GM18520 (cell line): Measurements from ENCODE around the gene PPM1J.
"Not testable (repeated sequence)": the region's sequence is repeated elsewhere in the genome, so short reads cannot be mapped to it uniquely, and the experiment has no call there.

Source experiments
- ATAC-seq: cut with Tn5 transposase; IDR thresholded peaks from one replicate; pipeline ENCODE4 v1.9.1; 2021; ENCODE audit not compliant: unreplicated experiment

The PPM1J gene, protein sequence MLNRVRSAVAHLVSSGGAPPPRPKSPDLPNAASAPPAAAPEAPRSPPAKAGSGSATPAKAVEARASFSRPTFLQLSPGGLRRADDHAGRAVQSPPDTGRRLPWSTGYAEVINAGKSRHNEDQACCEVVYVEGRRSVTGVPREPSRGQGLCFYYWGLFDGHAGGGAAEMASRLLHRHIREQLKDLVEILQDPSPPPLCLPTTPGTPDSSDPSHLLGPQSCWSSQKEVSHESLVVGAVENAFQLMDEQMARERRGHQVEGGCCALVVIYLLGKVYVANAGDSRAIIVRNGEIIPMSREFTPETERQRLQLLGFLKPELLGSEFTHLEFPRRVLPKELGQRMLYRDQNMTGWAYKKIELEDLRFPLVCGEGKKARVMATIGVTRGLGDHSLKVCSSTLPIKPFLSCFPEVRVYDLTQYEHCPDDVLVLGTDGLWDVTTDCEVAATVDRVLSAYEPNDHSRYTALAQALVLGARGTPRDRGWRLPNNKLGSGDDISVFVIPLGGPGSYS

DNA sequence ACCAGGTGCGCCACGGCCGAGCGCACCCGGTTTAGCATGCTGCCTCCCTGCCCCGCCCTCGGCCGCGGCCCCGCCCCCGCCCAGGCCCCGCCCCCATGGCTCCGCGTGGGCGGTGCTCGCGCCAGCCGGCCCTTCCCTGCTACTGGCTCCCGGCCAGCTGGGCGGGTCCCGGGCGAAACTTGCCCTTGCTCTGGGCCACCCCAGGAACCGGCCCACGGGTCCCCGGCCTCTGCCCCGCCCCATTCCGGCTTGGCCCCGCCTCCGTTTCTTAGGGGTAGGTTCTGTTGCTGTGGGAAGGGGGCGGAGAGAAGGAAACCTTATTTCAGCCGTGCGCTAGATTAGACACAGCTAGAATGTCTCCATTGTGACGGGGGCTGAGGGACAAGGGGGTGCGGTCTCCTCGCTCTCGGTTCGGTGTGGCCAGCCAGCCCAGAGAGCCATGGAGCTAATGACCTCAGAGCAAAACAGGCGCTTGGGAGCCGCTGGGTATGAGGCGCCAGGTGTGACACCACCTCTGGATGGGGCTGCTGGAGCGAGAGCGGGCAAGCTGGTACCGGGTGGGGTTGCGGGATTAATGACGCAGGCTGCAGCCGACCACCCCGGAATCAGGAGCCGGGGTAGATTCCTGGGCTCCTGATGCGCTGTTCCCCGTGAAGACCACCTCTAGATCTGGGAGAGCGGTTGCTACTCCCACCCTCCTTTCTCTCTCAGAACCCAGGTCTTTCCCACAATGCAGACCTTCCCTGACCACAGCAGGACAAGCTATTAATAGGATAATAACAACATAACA is at the start of gene PPM1J:
Gene PPM1J (minus strand): TSS at position 69 of the 790 bp plus-strand sequence. CDS start 31 bp downstream, at position 38.
- peak; percentile 72 for ATAC-seq

DNA sequence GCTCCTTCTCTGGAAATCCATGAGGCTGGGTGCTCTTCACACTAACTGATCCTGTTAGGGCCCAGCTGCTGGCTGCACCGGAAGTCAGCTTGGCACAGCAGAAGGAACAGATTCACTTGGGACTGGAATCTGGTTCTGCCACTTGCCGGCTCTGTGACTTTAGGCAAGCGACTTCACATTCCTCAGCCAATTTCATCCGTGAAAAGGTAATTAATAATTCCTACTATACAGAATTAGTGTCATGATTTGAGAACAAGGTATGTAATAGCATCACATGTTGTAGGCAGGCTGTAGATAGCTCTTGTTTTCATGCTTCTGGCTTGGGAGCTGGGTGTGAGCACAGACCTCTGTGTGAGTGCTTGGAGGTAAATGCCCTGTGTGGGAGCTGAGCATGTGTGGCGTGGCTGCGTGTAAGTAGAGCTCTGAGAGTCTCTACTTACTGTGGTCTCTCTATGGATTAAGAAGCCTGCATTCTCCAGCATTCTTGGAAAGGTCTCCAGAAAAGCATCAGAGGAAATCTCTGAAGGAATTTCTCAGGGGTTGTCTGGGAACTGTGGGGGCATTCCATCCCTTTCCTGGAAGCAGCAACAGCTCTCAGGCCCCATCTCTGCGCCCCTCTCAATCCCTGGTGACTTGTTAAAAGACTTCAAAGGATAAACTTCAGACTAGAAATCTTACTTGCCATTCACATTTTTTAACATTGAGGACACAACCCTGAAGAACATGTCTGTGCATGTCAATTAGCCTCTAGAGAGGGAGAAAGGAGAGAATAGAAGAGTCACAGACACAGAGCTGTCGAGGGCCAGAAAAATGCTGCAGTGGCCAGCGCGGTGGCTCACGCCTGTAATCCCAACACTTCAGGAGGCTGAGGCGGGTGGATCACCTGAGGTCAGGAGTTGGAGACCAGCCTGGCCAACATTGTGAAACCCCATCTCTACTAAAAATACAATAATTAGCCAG is 47.7 kb upstream of the PPM1J start:
- no peak for ATAC-seq

DNA sequence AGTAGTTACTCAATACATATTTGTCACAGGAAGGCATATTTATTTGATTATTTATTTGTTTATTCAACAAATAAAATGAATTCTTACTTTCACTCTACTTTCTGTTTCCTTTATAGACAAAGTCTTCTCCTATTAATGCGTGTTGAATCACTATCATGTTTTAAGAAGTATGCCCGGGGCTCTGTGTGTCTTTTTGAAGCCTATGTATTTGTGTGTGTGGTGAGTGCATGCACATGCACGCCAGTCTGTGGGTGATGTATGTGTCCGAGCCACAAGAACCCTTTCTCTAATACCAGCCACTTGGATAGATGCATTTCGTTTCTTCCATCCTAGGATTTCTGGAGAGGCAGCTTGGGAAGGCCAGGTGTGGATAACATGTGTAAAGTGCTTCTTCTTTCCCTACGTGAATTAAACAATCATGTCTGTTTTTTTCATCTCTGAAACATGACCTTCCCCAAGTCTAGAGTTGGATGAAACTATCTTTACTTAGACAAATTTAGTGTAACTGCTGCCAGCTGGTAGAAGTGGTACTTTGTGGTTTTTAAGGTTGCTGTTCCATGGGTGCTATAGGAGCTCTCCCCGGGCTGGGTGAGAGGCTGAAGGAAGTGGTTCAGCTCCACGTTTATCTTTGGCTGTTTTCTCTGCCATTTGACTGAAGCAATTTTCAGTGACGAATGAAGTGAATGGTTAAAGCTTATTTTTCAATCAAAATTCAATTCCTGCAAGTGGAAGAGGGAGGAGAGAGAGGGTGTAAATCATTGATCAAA is 46.8 kb upstream of the PPM1J start:
- no peak for ATAC-seq

DNA sequence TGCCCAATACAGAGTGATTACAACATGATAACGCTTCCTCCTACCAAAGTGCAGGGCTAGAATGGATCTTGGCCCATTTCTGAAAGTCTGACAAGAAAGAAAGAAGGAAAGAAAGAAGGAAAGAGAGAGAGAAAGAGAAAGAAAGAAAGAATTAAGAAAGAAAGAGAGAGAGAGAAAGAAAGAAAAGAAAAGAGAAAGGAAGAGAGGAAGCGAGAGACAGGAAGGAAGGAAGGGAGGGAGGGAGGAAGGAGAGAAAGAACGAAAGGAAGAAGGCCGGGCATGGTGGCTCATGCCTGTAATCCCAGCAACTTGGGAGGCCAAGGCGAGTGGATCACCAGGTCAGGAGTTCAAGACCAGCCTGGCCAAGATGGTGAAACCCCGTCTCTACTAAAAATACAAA is 44.1 kb upstream of the PPM1J start:
- ATAC-seq = no peak

DNA sequence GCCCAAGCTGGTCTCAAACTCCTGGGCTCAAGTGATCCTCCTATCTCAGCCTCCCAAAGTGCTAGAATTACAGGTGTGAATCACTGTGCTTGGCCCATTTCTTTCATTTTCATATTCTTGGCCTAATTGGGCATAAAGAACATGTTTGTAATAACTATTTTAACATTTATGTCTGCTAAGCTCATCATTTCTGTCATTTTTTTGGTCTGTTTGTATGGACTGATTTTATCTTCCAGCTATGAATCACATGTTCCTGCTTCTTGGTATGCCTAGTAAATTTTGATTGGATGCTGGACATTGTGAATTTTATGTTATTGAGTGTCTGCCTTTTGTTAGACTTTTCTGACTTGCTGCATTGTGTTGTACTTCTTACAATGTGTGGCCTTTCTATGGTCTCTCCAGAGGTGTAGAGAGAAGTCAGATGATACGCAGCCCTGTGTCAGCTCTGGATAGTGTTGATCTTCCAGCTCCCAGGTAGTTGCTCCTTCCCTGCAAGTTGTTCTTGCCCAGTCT is 39.0 kb upstream of the PPM1J start:
- no peak for ATAC-seq

DNA sequence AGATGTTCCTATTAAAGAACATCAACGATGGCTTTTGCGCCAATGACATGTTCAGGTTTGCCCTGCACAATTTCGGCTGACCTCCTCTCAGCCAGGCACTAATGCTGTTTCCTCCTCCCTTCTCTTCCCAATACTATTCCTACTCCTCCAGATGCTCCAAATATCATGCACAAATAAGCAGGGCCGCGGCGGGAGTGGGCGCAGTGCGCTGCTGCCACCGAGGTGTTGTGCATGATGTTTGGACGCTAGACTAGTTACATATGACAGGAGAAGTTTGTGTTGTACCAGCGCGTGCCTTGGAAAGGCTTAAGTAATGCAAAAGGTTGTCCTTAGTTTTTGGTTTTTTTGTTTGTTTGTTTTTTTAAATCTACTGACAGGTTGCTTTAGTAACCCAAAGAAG is 33.3 kb upstream of the PPM1J start:
- ATAC-seq = no peak

DNA sequence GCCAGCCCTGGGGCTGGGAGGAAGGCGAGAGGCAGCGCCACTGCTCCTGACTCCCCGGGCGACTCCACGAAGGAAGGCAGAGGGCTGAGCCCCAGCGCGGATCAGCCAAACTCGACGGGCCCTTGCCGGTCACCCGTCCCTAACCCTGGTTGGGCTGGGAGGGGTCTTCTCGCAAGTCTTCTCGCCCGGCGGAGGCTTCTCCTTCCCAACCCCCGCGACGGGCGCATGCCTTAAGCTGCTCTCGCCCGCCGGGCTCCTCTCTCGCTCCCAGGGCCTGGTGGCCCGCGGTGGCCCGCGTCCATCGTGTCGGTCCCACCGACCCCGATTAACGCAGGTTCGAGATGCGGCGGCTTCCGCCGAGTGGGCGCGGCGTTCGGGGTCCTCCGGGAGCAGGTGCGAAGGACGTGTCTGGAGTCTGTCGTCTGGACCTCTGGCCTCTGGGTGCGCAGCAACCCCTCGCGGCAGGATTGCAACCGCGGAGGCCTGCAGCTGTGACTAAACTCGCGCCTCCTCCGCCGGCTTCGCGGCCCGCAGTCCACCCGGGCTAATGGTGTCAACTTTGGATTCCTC is 29.0 kb upstream of the PPM1J start:
- no peak for ATAC-seq

DNA sequence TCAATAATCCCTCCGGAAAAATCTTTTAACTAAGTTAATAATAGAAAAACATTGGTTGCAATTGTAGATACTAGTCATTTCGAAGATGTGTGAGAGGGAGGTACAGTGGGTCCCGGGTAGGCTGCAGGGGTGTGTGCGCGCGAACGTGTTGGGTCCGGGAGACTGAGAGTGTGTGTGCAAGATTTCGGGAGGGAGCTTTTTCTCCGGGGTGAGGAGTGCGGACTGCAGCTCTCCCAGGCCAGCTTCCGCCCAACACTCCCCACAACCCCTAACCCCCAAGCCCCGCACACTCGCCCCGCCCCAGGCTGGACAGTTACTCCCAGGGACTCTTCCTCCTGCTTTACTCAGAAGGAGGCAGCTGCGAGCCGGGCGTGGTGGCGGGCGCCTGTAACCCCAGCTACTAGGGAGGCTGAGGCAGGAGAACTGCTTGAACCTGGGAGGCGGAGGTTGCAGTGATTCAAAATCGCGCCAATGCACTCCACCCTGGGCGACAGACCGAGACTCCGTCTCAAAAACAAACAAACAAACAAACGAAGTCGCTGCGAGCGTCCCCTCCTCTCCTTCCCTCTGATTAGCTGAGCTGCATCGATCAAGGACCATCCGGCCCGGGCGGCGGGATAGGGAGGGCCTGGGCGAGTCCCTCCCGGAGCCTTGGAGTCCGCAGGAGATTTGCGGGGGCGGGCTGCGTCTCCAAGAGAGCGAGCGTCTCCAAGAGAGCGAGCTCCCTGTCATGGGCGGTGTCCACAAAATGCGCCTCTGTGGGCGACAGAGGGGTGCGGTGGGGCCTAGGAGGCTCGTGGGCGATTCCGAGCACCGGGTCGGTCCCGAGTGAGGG is 28.3 kb upstream of the PPM1J start:
- no peak for ATAC-seq

DNA sequence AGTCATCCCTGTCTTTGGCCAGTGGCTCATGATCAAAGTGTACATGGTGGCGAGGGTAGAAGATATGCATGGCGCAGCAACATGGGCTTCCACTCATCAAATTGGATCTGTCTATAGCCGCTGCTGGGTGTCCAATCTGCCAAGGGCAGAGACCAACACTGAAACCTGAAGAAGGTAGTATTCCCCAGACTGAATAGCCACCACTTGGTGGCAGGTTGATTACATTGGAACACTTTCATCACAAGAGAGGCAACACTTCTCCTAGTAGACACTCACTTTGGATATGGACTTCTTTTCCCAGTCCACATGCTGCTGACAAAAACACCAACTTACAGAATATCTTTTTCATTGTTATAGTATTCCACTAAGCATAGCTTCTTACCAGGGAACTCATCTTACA is 22.4 kb upstream of the PPM1J start:
- ATAC-seq = no peak

DNA sequence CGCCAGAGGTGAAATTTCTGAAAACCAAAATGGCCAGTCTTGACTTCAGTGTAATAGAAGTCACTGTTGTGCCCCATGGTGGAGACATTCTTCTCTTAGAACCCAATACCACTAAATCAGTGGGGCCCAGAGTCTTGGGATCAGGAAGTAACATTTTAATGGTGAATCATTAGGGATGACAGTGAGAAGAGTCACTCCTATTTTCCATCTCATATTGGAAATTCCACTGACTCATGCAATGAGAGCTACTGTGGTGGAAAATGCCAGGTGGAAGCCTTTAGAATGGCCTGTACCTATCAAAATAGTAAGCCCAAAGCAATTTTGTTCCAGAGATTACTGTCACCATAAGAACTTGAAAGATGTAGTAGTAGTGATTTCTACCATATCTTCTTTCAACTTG is 20.6 kb upstream of the PPM1J start:
- no peak for ATAC-seq

DNA sequence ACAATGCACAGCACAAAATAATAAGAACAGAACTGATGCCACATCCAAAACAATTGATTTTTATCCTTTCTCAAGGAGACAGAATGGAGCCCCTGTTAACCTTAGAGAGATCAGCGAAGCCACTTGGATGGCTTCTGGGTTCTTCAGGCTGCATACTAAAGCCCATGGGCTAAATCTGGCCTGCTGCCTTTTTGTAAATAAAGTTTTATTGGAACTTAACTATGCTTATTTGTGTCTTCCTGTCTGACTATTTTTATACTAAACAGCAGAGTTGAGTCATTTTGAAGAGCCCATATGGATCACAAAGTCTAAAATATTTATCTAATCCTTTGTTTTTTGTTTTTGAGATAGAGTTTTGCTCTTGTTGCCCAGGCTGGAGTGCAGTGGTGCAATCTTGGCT is 16.3 kb upstream of the PPM1J start:
- no peak for ATAC-seq

DNA sequence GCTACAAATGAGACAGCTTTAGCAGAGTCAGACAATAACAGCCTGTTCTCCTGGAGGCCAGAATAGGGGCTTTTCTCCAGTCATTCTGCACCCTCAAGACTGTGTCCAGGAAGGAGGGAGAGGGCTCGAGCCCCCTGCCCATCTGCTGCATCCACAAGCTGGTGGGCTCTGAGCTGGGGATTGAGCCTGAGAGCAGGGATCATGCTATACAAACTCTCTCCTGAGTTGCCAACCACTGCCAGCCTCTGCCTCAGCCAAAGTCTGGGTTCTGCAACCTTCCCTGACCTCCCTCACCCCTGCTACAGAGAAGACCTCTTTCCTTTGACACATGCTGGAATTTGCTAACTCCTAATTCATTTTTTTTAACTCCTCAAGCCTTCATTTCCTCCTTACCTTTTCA is 14.8 kb upstream of the PPM1J start:
- ATAC-seq = no peak

DNA sequence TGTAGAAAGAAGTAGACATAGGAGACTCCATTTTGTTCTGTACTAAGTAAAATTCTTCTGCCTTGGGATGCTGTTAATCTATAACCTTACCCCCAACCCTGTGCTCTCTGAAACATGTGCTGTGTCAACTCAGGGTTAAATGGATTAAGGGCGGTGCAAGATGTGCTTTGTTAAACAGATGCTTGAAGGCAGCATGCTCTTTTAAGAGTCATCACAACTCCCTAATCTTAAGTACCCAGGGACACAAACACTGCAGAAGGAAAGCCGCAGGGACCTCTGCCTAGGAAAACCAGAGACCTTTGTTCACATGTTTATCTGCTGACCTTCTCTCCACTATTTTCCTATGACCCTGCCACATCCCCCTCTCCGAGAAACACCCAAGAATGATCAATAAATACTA is 13.9 kb upstream of the PPM1J start:
- not testable (repeated sequence) for ATAC-seq

DNA sequence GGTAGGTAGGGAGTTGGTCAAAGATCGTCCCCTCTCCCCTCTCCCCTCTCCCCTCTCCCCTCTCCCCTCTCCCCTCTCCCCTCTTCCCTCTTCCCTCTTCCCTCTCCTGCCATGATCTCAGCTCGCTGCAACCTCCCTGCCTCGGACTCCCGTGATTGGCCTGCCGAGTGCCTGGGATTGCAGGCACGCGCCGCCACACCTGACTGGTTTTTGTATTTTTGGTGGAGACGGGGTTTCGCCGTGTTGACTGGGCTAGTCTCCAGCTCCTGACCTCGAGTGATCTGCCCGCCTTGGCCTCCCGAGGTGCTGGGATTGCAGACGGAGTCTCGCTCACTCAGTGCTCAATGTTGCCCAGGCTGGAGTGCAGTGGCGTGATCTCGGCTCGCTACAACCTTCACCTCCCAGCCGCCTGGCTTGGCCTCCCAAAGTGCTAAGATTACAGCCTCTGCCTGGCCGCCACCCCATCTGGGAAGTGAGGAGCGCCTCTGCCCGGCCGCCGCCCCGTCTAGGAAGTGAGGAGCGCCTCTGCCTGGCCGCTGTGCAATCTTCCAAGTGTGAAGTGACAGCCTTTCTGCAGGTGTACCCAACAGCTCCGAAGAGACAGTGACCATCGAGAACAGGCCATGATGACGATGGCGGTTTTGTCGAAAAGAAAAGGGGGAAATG is 13.3 kb upstream of the PPM1J start:
- ATAC-seq = not testable (repeated sequence)

DNA sequence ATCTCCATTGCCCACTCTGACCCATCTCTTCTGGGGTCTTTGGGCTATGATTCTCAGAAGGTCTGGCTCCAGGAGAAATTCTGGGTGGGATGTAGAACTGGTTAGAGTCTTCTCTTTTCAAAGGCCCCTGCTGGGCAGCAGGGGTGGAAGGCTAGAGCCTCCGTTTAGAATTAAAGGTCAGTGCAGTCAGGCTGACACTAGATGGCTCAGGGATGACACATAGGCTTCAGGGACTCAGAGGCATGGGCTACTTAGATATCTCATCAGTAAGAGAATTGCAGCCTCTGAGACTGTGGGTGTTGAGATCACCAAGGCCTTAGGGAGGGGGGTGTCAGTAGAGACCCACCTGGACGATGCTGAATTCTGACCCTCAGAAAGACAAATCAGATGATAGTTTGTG is 12.6 kb upstream of the PPM1J start:
- no peak for ATAC-seq

DNA sequence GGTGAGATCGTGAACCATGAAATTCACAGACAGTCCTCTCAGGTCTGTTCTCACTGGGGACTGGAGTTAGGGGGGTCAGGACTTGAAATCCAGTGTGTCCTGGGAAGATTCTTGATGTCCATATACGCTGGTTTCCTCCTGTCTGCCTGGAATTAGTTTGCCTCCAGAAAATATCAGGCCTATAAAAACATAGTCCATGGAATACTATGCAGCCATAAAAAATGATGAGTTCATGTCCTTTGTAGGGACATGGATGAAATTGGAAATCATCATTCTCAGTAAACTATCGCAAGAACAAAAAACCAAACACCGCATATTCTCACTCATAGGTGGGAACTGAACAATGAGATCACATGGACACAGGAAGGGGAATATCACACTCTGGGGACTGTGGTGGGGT is 9.1 kb upstream of the PPM1J start:
- not testable (repeated sequence) for ATAC-seq

DNA sequence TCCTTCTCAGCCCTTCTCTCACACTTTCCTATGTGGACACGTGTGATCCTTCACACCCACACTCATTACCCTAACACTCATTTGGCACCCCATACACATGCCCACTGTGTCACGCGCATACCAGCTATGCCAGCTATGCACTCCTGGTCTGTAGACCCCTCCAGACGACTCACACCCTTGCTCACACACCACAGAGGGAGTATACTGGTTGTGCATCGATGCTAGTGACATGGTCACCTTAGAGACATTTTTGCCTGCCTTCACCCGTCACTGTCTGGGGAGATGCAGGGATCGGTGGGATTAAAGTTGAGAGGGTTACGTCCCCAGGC is 8.3 kb upstream of the PPM1J start:
- no peak for ATAC-seq
